Psoas muscle (tissue), 8 donors: ENCODE data around the gene FBXL20. TPM values are rescaled to one million over a fixed set of nuclear protein-coding genes. Genes with fewer than 3 reads are reported as not detected.

ENCODE experiments used
- ATAC-seq, 4 donors: fragments of 200-7000 bp; cut with Tn5 transposase; one replicate each; pipeline ENCODE4 v1.9.1; 2020; ENCODE audit warnings: moderate library complexity in 3 of 4, mild to moderate bottlenecking in 2 of 4
- DNase-seq, 2 donors: peaks; one replicate each; pipeline ENCODE4 v3.0.0-alpha.2; 2020
- H3K27ac ChIP-seq: fragments of 200-600 bp; one replicate; pipeline ENCODE4 v1.8.0; 2022
- H3K27me3 ChIP-seq, 3 donors: fragments of 200-600 bp in 1 of 3; one replicate each; pipeline versions ENCODE4 v1.6.1 to v1.8.0; 2013 to 2022; ENCODE audit warnings: low read length in 2 of 3, mild to moderate bottlenecking in 2 of 3, moderate library complexity in 1 of 3; ENCODE audit not compliant: insufficient read depth in 3 of 3
- H3K36me3 ChIP-seq, 2 donors: fragments of 200-600 bp in 1 of 2; one replicate each; pipeline versions ENCODE4 v1.6.1 to v1.8.0; 2013 to 2022; ENCODE audit warnings: low read depth in 1 of 2, mild to moderate bottlenecking in 1 of 2, moderate library complexity in 1 of 2; ENCODE audit not compliant: insufficient read depth in 1 of 2
- H3K4me1 ChIP-seq: fragments of 200-600 bp; one replicate; pipeline ENCODE4 v1.8.0; 2022
- H3K4me3 ChIP-seq: fragments of 200-600 bp; one replicate; pipeline ENCODE4 v1.8.0; 2022; ENCODE audit warnings: mild to moderate bottlenecking
- H3K9me3 ChIP-seq: fragments of 200-600 bp; one replicate; pipeline ENCODE4 v1.8.0; 2022
- WGBS, 3 donors: extraction: QIAGEN DNeasy Blood & Tissue Kit; methylation state at CpG; one replicate each; pipeline versions ENCODE4 v1.1.6 to v1.1.7; 2013; 5-methylcytosine and 5-hydroxymethylcytosine counted together
- intact Hi-C, 2 donors: fragments of 100-400 bp; cut with DNase I; formaldehyde crosslinking; loops; one replicate each; pipeline versions ENCODE4 v1.11.0 to v1.14.2; 2022
- polyA plus RNA-seq, 3 donors: library from polyadenylated mRNA; stranded (reverse); fragments of 200-250 nt; gene quantifications; one replicate each; pipeline ENCODE4 v1.2.3, GENCODE V29; 2013
- total RNA-seq, 4 donors: library from RNA; stranded (reverse); fragmentation: NEBNext Ultra II Directional in 2 of 4; extraction: Animal tissue kit (Norgen Biotek cat#: 25700) in 2 of 4; gene quantifications; one replicate each; pipeline versions ENCODE4 v1.2.1 to v1.2.4, GENCODE V29; 2021 to 2023
- TF ChIP-seq, protein P1 (sequence below): fragments of 200-600 bp; IDR thresholded peaks from one replicate; pipeline ENCODE4 v1.8.0; 2022; ENCODE audit warnings: antibody characterized with exemption
- donor health status: healthy with polysubstance abuse.
- donor health status: DM: no; HTN: no; CAD: no; lungs with moderate emphysema.
- donor health status: Bipolar disorder and iron deficiency.
- donor health status: healthy.
- donor health status: DM: yes; HTN: yes; CAD: no.
- donor health status: DM: no; HTN: no; CAD: no.
- donor health status: DM: no; HTN: no; CAD: no.
- donor health status: DM: yes; HTN: yes; CAD: no.

The FBXL20 gene
- total and polyA plus RNA-seq, 7 donors, result 0.89 to 8.7 (median 8.0) TPM

DNA sequence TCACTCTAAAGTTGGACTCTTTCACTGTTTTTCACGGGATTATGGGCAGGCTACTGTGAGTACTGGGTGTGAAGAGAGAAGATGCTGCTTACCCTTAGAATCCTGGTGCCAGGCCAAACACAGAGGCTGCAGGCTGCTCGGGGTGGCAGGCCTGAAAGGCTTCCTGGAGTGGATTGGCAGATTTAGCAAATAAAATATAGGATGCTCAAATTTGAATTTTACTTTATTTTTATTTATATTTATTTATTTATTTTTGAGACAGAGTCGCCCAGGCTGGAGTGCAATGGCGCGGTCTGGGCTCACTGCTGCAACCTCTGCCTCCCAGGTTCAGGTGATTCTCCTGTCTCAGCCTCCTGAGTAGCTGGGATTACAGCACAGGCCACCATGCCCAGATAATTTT, 160.8 kb downstream of the FBXL20 start:
- TF ChIP-seq, protein P1, sequence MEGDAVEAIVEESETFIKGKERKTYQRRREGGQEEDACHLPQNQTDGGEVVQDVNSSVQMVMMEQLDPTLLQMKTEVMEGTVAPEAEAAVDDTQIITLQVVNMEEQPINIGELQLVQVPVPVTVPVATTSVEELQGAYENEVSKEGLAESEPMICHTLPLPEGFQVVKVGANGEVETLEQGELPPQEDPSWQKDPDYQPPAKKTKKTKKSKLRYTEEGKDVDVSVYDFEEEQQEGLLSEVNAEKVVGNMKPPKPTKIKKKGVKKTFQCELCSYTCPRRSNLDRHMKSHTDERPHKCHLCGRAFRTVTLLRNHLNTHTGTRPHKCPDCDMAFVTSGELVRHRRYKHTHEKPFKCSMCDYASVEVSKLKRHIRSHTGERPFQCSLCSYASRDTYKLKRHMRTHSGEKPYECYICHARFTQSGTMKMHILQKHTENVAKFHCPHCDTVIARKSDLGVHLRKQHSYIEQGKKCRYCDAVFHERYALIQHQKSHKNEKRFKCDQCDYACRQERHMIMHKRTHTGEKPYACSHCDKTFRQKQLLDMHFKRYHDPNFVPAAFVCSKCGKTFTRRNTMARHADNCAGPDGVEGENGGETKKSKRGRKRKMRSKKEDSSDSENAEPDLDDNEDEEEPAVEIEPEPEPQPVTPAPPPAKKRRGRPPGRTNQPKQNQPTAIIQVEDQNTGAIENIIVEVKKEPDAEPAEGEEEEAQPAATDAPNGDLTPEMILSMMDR, result no peak
- intact Hi-C loops, result loop anchor here (5.0 kb wide), 2 partner anchors 33 to 258 kb away; no protein-coding TSS in a partner anchor
- WGBS, 3 donors, result 78 to 90% (median 81%) methylated on average over 5 of the region's 5 CpGs

DNA sequence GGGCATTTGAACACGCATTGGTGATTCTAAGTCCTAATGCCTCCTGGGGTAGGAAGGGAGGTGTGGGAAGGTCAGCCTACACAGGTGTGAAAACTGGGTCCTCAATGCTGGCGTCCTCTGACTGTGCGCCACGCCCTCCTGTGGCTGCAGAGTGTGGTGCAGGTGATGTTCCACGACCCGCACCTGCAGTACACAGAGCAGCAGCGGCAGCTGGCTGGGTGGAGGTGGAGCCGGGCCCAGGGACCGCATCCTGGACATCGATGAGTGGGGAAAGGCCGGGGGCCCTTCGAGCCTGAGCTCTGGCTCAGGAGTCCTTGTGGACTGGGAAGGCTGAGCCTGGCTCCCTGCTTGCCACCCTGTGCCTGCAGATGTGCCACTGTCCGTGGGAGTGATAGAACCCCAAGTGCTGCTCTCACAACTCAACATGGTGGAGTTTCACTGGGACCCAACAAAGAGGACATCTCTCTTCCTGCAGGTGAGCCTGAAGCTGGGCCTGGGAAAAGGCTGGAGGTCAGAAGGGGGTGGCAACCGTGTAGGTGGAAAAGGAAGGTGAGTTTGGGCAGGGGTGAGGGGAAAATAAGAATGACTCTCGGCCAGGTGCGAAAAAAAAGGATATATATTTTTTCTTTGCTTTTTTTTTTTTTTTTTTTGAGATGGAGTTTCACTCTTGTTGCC, 161.6 kb downstream of the FBXL20 start:
- Histone ChIP-seq H3K36me3 (no peaks in the 10 kb centered on the region), H3K9me3 (no peaks in the 10 kb centered on the region), H3K4me3 (no peak overlapping the region), H3K27ac (no peak overlapping the region), H3K4me1 (peaks cover 11% of the 10 kb centered on the region), H3K27me3 (no peaks in the 10 kb centered on the region)
- DNase-seq, result no peak
- TF ChIP-seq, protein P1, result peak; percentile 47
- intact Hi-C loops, result loop anchor here (5.0 to 10.0 kb wide), 3 partner anchors 32 to 257 kb away; partner anchors contain the start of gene ARL5C (in 1 of the 2)
- peak; percentile 34 to 54 (median 51) for ATAC-seq
- WGBS, 3 donors, result 25 to 30% (median 27%) methylated on average over 16 of the region's 16 CpGs

More for the DNA sequence above, 160.8 kb downstream of the FBXL20 start:
- Histone ChIP-seq H3K27ac (no peak overlapping the region), H3K4me1 (peaks cover 11% of the 10 kb centered on the region), H3K9me3 (no peaks in the 10 kb centered on the region), H3K4me3 (no peak overlapping the region), H3K27me3 (no peaks in the 10 kb centered on the region), H3K36me3 (no peaks in the 10 kb centered on the region)
- ATAC-seq (no peak), DNase-seq (no peak)

DNA sequence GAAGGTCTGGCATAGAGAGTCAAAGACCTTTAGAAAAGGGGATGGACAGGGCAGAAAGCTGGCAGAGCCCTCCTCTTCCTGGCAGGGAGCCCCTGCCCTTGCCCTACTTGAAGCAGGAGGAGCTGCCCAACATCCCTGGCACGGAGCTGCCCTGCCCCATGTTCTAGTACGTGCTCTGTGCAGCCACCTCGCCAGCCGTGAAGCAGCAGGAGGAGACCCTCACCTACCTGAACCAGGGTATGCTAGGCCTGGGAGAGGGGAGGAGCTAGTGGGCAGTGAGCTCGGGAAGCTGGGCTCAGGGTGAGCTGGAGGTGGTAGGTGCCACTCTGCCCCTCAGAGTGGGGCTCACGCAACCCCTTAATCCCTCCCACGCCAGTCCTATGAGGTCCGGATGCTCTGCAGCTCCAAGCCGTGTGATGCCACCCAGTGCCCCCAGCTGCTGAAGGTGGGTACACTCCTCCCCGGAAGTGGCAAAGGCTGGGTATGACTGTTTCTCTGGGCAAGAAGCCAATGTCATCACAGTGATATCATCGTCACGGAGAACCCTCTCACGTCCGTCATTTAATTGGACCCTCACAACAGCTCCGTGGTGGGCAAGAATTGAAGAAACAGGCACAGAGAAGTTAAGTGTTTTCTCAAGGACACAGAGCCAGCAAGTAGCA, 163.0 kb downstream of the FBXL20 start:
- intact Hi-C loops, result loop anchor here in 1 of 2 donors (10.0 kb wide), 1 partner anchor 74 kb away; the partner anchor contains the start of gene ARL5C
- 16 to 33% (median 25%) methylated on average over 15 of the region's 15 CpGs for WGBS, 3 donors
- no peak overlapping the region for H3K4me3 ChIP-seq
- ATAC-seq (peak; percentile 41 to 64 (median 53)), DNase-seq (peak in 1 of 2 donors; percentile 41)
- TF ChIP-seq, protein P1, result no peak
- no peak overlapping the region for H3K27ac ChIP-seq
- no peaks in the 10 kb centered on the region for H3K9me3 ChIP-seq
- H3K4me1 ChIP-seq, result peaks cover 7% of the 10 kb centered on the region
- H3K27me3 ChIP-seq, result no peaks in the 10 kb centered on the region
- no peaks in the 10 kb centered on the region for H3K36me3 ChIP-seq

DNA sequence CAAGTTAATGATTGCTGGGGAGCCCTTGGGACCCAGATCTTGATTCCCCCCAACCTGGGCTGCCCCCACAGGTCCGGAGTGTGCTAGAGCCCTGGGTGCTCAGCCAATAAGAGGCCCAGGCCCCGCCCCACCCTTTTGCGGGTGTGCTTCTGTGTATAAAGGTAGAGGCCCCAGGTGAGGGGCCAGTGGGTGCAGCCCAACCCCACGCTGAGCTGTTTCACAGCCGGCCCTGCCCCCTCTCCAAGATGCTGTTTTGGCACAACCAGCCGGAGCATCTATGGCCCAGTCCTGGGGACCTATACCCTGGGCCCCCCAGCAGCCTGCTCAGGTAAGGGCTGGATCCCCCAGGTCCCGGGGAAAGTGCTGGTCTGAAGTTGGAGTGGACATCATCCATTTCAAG, 163.8 kb downstream of the FBXL20 start:
- Histone ChIP-seq H3K27ac (no peak overlapping the region), H3K4me1 (peaks cover 7% of the 10 kb centered on the region), H3K9me3 (no peaks in the 10 kb centered on the region), H3K36me3 (no peaks in the 10 kb centered on the region), H3K27me3 (no peaks in the 10 kb centered on the region), H3K4me3 (no peak overlapping the region)
- ATAC-seq (peak in 1 of 4 donors; percentile 33), DNase-seq (no peak)
- WGBS, 3 donors, result 81 to 90% (median 88%) methylated on average over 7 of the region's 7 CpGs
- TF ChIP-seq, protein P1, result no peak
- intact Hi-C loops, result loop anchor here in 1 of 2 donors (10.0 kb wide), 1 partner anchor 73 kb away; the partner anchor contains the start of gene ARL5C
